HFF-Myc (cell line): ENCODE data around the gene GOLGA6L10.
"Not testable (repeated sequence)": the region's sequence is repeated elsewhere in the genome, so short reads cannot be mapped to it uniquely, and the experiment has no call there.

Experiments used
- DNase-seq: peaks from one replicate; pipeline ENCODE4 v3.0.0-alpha.2; 2011; ENCODE audit warnings: low read depth; ENCODE audit errors: extremely low read depth
- H3K4me3 ChIP-seq: replicated peaks from 2 replicates; pipeline ENCODE4 v1.5.1; 2011; ENCODE audit warnings: low read depth, mild to moderate bottlenecking, control low read depth, low read length
- TF ChIP-seq, protein P1 (sequence below): IDR thresholded peaks from 2 replicates; pipeline ENCODE4 v1.5.1; 2012; ENCODE audit warnings: mild to moderate bottlenecking, low read depth, low read length, control low read depth; ENCODE audit errors: missing control alignments

The GOLGA6L10 gene

DNA sequence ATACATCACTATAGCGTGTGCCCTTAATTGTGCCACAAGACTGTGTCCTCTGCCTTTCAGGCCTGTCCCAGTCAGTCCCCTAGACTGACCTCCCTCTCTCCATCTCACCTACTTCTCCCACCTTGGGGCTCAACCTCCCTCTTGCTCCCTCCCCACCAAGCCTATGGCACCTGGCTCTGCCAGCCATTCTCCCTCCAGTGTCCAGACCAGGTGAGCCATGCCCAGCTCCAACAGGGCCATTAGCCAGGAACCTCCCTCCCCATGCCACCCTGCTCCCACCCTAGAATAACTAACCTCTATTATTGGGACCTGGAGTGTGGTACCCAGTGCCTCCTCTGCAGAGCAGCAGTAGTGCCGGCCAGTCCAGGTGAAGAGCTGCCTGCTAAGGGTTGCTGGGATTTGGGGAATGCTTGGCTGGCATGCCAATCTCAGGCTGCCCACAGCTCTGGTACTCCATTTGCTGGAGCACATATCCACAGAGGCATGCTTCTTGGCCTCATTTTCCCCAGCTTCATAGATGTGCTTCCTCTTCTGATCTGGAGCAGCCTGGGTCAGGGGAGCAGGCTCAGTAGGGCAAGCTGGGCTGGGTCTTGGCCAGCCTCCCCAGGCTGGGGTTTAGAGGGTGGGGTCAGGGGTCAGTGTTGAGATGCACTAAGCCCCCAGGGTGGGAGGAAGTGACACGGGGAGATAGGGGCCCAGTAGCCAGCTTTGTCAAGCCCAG, 47.8 kb downstream of the GOLGA6L10 start:
- H3K4me3 ChIP-seq: no peak overlapping the region
- no peak for DNase-seq
- TF ChIP-seq, protein P1, sequence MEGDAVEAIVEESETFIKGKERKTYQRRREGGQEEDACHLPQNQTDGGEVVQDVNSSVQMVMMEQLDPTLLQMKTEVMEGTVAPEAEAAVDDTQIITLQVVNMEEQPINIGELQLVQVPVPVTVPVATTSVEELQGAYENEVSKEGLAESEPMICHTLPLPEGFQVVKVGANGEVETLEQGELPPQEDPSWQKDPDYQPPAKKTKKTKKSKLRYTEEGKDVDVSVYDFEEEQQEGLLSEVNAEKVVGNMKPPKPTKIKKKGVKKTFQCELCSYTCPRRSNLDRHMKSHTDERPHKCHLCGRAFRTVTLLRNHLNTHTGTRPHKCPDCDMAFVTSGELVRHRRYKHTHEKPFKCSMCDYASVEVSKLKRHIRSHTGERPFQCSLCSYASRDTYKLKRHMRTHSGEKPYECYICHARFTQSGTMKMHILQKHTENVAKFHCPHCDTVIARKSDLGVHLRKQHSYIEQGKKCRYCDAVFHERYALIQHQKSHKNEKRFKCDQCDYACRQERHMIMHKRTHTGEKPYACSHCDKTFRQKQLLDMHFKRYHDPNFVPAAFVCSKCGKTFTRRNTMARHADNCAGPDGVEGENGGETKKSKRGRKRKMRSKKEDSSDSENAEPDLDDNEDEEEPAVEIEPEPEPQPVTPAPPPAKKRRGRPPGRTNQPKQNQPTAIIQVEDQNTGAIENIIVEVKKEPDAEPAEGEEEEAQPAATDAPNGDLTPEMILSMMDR: no peak

DNA sequence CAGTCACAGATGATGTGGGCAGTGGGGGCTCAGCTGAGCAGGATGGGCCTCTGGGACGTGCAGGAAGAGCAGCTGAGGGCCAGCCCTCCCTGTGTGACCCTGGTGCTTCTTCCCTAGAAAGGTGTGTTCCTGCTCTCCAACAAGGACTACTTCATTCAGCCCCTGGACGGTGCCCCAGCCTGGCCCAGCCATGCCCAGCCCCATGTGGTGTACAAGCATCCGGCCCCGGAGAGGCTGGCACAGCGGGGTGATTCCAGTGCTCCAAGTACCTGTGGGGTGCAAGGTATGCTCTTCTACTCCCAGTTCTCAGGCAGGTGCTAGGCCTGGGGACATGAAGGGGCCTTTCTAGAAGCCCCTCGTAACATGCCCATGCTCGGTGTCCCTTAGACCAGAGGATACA, 48.4 kb downstream of the GOLGA6L10 start:
- H3K4me3 ChIP-seq: no peak overlapping the region
- TF ChIP-seq, protein P1: no peak
- no peak for DNase-seq

DNA sequence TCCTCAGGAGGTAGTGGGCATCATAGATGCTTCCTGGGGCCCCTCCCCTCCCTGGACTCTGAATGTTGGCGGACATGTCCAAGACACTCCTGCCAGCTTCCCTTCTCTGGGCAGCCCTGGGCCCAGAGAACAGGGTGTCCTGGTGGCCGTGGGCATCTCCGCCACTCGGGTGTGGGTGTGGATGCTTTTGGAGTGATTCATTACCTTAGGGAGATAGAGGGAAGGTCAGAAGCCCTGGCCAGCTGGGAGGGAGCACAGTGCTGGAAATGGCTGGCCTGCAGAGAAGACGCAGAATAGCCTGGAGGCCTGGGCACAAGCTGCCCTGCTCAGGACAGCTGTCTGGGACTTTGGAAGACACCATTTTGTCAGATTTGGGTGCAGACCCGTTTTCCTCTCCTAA, 48.9 kb downstream of the GOLGA6L10 start:
- not testable (repeated sequence) for H3K4me3 ChIP-seq, DNase-seq

DNA sequence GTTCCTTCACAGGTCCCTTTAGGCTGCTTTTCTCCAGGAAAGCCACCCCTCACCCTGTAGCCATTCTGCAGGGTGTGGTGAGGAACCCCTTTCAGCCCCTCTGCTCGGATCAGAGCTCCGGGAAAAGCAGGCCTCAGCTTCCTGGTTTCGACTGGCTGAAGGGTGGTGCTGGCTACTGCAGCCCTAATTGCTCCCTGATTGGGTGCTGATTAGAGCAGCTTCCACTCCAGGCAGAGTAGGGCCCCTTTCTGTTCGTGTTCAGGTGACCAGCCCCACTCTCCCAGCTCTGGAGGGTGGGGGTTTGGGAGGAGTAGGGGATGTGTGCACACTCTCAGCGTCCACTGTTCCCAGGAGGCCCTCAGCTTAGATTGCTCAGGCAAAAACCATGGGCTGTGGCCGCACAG, 49.8 kb downstream of the GOLGA6L10 start:
- not testable (repeated sequence) for DNase-seq, H3K4me3 ChIP-seq

DNA sequence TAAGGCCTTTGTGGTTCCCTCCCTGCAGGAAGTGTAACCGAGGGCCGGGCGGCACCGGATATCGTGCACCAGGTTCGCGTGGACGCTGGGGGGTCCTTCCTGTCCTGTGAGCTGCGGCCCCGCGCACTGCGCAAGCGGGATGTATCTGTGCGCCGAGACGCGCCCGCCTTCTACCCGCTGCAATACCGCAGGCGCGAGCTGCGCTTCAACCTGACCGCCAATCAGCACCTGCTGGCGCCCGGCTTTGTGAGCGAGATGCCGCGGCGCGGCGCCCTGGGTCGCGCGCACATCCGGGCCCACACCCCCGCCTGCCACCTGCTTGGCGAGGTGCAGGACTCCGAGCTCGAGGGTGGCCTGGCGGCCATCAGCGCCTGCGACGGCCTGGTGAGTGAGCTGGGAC, 50.8 kb downstream of the GOLGA6L10 start:
- TF ChIP-seq, protein P1: no peak
- DNase-seq: no peak
- H3K4me3 ChIP-seq: no peak overlapping the region

DNA sequence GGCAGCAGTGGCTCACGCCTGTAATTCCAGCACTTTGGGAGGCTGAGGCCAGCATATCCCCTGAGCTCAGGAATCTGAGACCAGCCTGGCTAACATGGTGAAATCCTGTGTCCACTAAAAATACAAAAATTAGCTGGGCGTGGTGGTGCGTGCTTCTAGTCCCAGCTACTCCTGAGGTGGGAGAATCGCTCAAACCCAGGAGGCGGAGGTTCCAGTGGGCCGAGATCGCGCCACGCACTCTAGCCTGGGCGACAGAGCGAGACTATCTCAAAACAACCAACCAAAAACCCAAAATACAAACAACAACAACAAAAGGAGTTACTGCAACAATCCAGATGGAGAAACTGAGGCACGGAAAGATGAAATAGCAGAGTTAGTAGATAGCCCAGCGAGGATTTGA, 51.2 kb downstream of the GOLGA6L10 start:
- TF ChIP-seq, protein P1: no peak
- no peak overlapping the region for H3K4me3 ChIP-seq
- no peak for DNase-seq

DNA sequence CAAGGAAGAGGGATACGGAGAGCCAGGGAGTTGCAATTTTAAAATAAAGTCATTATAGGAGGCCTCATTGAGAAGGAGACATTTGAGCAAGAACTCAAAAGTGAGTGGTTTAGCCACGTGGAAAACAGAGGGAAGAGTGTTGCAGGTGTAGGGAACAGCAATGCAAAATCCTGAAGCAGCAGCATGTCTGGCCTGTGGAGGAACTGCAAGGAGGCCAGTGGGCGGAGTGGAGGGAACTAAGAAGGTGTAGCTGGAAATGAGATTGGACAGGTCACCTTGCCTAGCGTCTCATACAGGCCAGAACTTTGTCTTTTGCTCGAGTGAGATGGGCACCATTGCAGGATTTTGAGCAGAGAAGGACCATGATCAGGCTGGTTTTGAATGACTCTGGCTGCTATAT, 51.7 kb downstream of the GOLGA6L10 start:
- TF ChIP-seq, protein P1: no peak
- no peak for DNase-seq
- no peak overlapping the region for H3K4me3 ChIP-seq

DNA sequence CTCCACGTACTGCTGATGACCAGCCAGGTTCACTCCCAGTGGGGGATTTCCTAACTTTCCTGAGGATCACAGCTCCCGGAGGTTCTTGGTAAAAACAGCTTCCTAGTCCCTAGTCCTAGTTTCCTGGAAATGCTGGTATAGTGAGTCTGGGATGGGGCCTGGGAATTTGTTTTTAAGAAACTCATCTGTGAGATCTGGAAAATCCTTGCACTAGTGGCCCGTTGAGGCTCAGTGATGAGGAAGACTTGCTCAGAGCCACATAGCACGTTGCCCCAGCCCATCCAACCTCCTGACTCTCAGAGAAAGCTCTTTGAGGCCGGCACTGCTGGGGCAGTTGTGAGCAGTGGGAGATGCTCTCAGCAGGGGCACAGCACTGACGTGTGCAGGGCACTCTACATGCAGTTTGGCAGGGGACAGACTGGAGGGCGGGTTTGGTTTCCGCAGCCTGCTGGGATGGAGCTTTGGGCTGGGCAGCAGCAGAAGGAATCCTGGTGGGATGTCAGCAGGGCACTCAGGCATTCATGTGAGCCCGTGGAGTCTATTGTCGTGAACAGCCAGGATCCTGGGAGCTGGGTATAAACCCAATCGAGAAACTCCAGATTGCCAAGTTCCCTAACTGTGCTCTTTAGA, 55.1 kb downstream of the GOLGA6L10 start:
- H3K4me3 ChIP-seq: no peak overlapping the region
- DNase-seq: no peak
- TF ChIP-seq, protein P1: no peak
